Measurements from ENCODE around the gene KIAA0040.
A peak's percentile ranks its signal among the peaks of the same experiment; 100 is the strongest.

Gene KIAA0040

DNA sequence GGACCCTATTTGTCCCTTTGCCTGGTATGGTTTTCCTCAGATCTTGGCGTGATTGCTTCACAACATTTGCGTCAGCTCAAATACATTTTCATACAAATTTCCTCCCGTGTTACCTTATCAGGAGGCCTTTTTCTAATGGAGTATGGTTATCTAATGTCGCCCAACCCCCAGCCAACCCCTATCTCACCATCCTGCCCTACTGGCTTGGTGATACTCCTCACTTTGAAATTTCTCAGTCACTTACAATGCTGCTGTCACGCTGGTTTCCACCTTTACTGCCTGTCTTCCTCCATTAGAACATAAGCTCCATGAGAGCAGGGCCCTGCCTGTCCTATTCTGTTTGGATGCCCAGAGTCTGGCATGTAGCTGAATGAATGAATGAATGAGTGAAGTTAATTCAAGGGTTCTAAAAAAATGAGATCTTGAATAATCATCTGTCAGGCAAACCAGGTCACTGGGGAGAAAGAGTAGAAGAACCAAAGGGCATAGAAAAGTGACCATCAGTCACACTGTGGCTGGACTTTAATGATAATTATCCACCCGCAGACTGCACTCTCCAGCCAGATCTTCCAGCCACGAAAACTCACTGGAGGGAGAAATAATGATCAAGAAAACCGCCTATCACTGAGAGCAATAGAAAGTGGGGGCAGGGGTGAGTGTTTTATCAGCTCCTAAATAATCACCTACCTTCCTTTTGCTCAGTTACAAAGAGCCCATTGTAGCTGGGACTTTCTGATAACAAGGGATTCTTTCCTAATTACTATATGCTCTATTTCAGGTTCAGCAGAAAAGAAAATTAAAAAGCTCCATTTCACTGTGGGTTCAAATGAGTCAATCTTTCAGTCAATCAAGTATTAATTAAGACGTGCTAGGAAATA lies 21.3 kb downstream of the KIAA0040 start:
- no peak for DNase-seq (ENCODE audit: low spot score)

DNA sequence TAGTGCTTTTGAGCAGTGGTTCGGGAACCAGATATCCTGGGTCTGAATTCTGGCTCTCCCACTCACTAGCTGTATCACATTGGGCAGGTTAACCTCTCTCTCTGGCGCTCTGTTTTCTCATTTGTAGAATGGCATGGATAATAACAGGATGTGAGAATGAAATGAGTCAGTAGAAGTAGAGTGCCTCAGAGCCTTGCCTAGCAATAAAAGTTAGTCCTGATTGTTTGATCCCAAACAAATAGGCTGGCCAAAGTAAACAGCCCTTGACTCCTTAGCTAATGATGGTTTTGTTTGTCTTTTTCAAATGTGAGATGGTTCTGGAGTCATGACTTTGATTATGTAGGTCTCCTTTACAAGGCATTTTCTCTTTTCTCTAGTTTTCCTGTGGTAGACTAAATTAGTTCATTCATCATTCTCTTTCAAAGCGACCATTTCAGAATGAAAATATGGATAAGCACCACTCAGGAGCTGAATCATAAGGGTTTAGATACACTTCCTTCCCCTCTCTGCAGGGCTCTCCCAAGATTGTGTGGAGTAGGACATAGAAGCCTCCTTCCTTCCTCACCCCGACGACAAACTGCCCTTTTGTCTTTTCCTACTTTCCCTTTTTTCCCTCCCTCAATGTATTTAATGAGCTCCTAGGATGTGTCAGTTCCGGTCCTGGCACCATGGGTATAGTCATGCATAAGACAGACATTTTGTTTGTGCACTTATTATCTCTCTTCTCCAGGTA lies 23.1 kb downstream of the KIAA0040 start:
- DNase-seq (ENCODE audit: low spot score), result no peak

DNA sequence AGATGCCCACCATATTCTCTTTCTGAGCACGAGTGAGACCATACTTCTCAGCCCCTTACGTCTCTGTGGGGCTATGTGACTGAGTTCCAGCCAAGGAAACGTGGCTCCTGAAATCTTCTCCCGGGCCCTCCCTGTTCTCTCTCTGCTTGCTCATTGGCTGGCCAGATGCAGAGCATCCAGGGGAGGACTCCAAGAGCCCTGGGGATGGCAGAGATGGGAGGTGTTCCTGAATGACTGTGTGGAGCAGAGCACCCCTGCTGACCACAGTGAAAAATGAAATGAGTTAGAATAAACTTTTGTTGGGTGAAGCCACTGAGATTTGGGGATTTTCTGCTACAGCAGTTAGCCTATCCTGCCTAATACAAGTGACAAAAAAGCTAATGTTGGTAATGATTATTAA lies 23.8 kb downstream of the KIAA0040 start:
- DNase-seq (ENCODE audit: low spot score), result no peak

DNA sequence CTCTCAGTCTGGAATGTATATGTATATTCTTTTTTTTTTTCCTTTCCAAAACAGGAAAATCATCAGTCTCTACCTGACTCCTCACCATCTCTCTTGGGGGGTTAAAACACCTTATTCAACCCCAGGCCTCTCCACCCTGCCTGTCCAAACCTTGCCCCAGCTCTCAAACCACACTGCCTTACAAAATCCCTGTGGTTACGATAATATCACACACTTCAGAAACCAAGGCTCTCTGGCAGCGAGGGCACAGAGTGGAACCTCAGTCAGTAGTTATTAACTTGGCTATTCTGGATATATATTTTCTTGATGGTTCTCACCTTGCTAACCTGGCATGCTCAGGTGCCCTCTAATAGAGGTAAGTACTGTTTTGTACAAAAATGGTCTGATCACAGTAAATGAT lies 24.7 kb downstream of the KIAA0040 start:
- DNase-seq (ENCODE audit: low spot score), result no peak

DNA sequence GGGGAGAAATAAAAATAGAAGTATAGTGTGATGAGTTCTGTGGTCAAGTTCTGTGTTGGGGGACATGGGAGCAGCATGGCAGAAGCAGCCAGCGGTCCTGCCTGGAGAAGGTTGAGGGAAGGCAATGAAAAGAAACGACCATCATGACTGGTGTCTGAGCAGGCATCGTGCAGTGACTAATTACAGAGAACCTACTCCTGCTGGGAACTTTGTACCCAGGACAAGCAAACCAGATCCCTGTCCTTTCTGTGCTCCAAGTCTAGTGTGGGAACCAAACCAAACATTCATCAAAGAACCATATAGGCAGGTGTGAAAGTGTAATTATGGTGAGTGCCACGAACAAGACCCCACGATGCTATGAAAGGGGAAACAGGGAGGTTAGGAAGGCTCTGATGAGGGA lies 25.8 kb downstream of the KIAA0040 start:
- no peak for DNase-seq (ENCODE audit: low spot score)

DNA sequence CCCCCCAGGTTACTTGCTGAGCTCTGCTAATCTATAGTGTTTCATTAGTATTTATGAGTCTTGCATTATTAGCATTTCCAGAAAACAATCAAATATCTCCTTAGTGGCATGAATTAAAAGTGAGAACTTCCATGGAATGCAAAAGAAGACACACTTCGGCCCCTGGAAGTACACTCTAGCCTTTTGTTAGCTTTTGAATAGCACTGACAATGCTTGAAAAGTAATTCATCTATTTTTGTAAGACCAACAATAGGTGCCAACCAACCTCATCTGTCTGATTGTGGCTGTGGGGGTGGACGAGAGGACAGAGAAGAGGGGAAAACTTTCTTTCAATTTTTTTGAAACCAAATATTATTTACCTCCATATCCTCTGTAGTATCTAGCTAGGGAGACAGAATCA lies 27.8 kb downstream of the KIAA0040 start:
- DNase-seq (ENCODE audit: low spot score), result no peak

DNA sequence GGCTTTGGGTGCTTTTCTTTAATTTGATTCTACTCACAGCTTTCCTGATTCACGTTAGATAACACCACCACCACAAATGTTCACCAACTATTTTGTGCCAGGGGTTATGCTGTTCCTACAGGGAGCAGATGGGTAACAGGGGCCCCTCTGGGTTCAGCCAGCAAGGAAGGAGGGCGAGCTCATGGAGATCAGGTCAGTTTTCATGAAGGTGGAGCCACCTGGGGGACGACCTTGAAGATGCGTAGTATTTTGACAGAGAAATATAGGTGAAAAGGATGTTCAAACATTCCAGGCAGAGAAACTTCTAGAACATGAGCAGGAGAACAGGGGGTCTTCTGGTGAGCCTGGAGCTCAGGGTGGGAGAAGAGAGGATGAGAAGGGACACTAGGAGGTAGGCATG lies 28.9 kb downstream of the KIAA0040 start:
- DNase-seq (ENCODE audit: low spot score), result no peak

DNA sequence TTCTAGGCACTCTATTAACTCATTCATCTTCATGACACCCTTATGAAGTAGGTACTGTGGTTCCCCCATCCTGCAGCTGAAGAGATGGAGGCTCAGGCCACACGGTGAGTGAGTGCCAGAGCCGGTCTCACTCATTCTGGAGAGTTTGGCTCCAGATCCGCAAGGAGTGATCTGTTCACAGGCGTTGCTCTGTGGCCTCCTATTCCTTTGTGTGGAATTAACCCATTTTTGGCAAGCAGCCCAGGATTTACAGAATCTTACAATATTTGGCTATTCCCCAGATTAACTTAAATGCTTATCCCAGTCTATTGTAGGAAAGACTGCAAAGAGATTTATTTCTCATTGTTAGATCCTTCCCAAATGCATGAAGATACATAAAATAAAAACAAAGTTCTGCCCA lies 29.6 kb downstream of the KIAA0040 start:
- no peak for DNase-seq (ENCODE audit: low spot score)

DNA sequence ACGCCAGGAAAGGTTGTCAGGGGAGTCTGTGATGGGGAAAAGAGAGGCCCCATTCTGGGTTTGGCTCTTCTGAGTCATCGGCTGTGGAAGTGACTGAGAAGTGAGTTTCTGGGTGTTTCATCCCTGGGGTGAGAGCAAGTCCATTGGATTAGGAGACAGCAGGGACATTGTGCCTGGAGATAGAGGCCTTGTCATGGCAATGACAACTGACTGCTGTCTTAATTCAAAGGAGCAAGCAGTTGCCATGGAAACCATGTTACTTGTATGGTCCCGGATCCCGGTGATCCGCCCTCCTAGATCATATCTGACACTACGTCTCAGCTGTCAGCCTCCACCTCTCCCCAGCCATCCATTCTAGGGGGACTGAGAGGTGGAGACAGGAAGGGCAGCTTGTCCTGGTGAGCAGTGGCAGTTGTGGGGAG lies 34.4 kb downstream of the KIAA0040 start:
- DNase-seq (ENCODE audit: low spot score), result no peak

DNA sequence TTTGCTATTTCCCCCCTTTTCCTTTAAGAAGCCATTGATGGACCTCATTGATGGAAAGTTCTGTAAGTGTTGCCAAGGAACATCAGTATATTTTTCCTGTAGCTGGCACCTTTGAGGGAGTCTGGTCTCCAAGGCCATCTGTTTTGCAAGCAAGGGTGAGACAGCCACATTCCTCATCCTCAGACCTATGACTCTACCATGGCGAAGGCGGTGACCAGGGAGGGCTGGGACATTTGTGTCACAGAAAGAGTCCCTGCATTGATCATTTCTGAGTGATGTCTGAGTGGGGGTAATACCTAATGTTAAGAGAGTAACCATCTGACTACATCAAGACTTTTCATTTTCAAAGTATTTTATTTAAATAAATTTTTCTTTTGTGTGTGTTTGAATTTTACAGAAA lies 35.4 kb downstream of the KIAA0040 start:
- DNase-seq (ENCODE audit: low spot score), result no peak

DNA sequence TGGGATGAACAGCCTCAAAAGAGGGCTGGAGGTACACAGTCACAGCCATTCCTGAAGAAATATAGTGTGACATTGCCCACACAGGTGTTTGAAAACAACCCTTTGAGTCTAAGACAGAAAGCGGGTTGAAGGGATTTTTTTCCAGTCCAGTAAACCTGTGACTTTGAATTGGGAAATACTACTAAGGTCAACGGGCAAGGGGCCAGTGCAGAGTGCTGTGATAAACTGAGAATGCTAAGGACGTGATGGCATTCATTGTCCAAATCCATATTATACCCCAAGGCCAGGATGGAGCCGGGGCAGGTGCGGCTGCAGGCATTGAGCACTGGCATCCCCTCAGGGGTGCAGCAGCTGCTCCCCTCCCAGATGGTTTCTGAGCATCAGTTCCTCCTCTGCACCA lies 36.6 kb downstream of the KIAA0040 start:
- no peak for DNase-seq (ENCODE audit: low spot score)

DNA sequence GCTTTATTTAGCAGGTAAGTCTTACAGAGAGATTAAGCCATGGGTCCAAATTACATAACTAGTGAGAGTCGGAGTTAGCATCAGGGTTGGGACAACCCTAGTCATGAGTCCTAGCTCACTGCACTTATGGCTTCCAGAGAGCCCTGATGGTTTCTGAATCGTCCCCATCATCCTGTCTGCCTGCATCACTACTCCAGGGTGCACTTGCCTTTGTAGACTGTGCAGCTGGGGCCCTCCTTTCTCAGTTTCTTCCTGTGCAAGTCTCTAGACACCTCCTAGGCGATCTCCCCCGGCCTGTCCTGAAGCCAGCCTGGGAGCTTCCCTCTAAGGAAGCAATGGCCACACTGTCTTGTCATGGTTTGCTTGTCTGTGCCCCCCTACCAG lies 37.1 kb downstream of the KIAA0040 start:
- no peak for DNase-seq (ENCODE audit: low spot score)

DNA sequence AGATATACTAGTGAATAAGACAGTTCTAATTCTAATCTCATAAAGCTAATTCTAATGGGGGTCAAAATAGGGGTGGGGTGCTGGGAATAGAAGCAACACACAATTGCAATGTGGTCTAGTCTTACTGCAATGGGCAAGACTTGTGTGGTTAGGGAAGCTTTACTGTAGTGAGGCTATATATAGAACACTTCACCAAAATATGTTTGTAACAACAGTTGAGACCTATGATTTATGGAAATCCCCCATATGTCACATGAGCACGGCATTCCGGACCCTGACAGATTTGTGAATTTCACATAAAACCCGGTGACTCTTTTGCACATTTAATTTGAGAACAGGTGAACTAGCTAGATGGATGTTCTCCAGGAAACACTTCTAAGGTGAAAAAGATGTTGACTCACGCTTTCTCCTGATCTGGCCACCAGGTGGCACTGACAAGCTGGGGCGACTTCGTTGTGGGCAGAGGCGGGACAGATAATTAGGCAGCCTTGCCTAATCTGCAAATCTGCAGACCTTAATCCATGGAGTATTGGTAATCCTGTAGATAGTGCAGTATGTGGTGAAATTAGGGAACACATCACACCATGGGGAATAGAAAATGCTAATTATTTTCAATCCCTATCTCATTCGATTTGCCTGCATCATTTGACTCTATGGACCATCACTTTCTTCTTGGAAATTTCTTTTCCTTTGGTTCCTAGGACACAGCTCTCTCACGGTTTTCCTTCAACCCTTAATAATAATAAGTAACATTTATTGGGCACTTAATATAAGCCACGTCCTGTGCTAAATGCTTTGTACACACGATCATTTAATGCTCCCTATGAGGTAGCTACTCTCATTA lies 37.7 kb downstream of the KIAA0040 start:
- peak; percentile 30 for DNase-seq (ENCODE audit: low spot score)

DNA sequence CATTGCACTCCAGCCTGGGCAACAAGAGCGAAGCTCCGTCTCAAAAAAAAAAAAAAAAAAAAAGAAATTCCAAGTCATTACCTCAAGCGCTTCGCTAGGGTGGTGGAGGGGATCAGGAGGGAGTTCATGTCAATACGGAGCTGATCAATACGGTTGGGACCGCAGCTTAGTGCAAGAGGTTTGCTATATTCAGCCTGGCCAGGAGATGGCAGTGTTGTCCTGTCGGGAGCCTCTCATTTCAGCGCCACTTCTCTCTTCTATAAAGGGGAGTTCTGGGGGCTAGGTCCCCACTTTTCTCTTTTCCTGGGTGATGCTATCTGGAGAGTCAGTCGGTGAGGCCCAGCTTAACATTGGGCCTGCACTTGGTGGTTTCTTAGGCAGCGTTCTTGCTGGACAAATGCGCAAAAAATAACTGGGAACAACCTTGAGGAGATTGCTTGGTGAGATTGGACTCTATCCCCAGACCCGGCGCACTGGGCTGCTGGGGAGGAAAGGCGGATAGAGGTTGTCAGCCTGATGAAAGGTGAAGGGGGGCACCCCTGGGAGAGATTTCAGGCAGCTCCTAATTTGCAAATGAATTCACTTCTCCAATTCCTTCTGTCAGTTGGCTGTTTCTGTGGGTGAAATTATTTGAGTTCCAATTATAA lies 40.4 kb downstream of the KIAA0040 start:
- DNase-seq (ENCODE audit: low spot score), result peak; percentile 51

DNA sequence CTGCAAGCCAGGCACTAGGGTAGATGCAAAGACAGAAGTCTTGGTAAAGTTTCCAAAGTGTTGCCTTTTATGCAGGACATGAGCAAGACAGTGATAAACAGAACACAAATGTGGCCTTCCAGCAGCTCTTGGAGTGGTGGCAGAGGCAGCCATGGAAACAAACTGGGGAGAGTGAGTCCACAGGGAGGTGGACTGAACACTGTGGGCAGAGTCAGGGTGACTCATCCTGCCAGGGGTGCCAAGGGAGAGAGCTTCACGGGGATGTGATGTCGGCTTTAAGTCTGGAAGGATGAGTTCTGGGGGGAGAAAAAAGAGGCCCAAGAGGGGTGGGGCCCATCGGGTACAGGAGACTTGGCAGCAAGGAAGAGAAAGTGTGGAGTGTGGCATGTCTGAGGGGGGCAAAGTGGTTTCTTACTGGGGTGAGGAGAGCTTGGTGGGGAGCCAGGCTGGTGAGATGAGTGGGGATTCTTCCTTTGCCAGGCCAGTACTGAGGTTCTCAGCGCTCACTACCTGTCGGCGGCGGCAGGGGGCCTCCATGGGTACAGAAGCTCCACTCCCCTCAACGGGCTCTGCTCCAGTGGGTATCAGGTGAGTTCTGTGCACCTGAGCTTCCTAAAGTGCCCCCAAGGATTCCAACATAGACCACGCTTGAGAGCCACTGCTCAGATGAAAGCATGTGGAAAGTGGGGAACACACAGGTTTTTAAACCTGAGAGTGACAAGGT lies 41.8 kb downstream of the KIAA0040 start:
- DNase-seq (ENCODE audit: low spot score), result no peak

DNA sequence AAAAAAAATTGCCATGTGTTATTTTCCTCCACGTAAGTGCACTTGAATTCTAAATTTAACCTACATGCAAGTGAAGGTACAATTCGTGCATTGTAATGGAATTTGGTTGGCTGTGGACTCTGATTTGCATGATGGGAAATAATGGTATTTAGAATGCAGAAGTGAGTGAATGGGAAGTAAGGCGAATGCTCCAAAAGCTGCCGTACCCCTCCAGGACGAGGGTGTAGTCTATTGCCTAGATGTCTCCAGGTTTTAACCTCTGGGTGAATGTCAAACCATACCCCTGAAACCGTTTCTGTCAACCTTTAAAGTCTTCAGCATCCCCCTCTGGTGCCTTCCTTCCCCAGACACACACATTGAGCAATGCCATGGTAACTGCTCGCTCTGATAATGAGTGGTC lies 44.5 kb downstream of the KIAA0040 start:
- no peak for DNase-seq (ENCODE audit: low spot score)

DNA sequence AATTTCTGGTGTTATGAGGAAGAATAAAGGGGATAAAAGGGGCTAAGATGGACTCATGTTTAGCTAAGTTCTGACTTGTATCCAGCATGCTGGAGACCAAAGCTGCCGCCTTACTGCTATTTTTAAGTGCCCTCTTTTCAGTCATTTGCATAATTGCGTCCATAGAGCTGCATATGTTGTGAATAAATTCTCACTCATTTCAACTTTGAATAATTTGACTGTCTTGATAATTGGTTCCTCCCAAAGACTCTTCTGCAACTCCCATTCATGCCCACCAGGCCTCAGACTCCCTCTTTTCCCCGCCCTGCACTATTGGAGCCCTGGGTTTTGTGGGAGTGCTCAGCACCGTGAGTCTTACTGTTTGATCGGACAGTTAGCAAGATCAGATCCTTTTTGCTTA lies 45.0 kb downstream of the KIAA0040 start:
- DNase-seq (ENCODE audit: low spot score), result no peak

DNA sequence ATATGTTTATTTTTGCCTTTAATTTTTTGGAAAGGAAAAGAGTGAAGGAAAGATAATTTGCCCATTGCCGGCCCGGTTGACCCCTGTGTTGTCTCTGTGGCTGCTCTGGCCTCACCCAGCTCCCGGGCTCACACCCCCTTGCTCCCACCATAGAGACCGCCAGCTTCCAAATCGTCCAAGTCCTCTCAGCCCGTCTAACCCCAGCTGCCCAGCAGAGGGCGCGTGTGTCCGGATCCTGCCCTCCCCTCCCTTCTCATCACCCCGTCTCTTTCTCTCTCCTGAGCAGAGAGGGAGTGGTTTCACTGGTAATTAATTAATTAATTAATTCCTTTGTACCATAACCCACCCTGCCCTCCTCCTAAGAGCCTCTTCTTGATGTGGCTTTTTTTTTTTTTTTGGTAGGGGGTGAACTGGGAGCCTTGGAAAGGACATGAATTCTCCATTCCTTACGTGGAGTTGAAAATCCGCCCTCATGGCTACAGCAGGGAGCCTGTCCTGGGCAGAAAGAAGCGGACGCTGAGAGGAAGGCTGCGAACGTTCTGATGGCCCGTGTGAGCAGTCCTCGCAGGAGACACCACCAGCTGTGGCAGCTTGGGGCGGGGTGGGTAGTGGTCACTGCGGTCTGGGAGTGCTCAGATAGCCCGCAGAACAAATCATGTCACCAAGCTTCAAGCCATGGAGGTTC lies 45.9 kb downstream of the KIAA0040 start:
- DNase-seq (ENCODE audit: low spot score), result peak; percentile 73

DNA sequence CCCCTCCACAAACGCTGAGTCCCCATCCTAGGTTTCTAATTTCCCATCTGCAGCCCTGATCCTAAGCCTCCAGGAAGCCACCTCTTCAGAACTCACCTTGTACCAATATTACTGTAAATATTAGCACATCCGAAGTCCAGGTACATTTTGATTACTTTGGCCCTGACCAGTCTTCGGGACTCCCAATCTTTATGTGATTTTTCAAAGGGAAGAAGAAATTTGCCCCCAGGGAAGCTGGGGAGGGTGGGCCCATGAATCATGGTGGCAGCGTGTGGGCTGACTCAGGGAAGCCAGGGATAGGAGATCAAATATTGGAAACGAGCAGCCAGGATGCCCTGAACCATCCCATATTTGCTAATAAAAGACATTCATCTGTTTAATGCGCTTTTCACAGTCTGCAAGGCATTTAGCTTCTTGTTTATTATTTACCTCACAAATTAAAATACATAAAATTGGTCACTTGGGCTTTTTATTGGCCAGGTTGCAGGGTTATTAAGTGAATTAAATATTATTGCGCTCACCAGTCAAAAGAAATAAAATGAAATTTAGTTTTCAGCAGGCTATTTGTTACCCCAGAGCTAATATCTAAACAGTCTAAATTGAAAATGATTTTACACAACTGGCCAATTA lies 46.6 kb downstream of the KIAA0040 start:
- DNase-seq (ENCODE audit: low spot score), result no peak

DNA sequence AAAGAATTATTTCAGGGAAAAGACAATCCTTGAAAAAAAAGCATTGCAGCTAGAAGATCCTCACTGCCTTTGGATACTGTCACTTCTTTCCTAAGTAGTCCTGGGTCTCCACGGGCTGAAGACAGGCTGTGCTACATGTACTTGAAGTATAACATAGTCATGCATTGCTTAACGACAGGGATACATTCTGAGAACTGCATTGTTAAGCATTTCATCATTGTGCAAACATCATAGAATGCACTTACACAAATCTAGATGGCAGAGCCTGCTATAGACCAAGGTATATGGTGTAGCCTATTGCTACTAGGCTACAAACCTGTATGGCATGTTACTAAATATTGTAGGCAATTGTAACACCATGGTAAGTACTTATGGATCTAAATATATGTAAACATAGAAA lies 54.0 kb downstream of the KIAA0040 start:
- no peak for DNase-seq (ENCODE audit: low spot score)

Measured in HuH-7 (cell line).